HG03439 (cell line): ENCODE results near the gene IFITM10.

Source experiments
- ATAC-seq: cut with Tn5 transposase; IDR thresholded peaks from one replicate; pipeline ENCODE4 v1.9.1; 2021; ENCODE audit warnings: mild to moderate bottlenecking, moderate library complexity; ENCODE audit not compliant: unreplicated experiment

Gene IFITM10

DNA sequence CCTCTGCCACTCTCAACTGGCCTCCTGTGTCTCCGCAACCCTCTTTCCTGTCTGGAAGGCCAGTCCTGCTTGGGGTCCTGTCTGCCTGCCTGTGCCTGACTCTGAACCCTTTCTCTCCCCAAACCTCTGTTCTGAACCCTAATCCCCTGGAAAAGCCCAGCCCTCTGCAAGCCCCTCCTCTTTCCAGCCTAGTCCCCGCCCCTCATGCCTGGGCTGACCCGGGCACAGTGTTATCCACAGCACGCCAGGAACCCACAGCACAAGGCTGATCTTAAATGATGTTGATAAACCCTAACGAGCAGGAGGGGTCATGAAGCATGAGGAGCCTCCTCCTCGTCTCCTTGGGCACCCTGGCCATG, at the start of gene IFITM10:
Gene IFITM10 (minus strand): TSS at position 115 of the 359 bp plus-strand sequence. CDS start 153 bp downstream, outside the sequence.
- no peak for ATAC-seq

- ATAC-seq: no peak
These were observed 47.2 kb upstream of the IFITM10 start for GRCh38 chr11:1797391-1798125.

- ATAC-seq: no peak
These were observed 46.1 kb upstream of the IFITM10 start for GRCh38 chr11:1796413-1797011.

- no peak for ATAC-seq
These were observed 42.7 kb upstream of the IFITM10 start for GRCh38 chr11:1793081-1793480.

DNA sequence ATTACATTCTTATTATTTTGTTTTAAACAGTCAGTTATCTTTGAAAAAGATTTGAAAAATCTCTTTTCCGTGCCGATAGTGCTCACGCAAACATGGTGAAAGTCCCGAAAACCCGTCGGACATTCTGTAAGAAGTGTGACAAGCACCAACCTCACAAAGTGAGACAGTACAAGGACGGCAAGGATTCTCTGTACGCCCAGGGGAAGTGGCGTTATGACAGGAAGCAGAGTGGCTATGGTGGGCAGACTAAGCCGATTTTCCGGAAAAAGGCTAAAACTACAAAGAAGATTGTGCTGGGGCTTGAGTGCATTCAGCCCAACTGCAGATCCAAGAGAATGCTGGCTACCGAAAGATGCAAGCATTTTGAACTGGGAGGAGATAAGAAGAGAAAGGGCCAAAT, 42.1 kb upstream of the IFITM10 start:
- no peak for ATAC-seq

GRCh38 chr11:1791912-1792311, 41.5 kb upstream of the IFITM10 start:
- ATAC-seq: no peak

DNA sequence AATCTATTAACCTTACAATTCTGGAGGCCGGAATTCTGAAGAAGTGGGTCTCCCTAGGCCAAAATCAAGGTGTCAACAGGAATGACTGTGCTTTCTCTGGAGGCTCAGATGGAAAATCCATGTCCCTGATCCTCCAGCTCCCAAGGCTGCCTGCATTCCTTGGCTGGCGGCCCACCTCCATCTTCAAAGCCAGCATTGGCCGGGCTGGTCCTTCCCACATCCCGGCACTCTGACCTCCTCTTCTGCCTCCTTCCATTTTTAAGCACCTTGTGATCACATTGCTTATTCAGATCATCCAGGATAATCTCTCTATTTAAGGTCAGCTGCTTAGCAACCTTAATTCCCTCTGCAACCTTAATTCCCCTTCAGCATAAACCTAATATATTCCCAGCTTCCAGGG, 36.1 kb upstream of the IFITM10 start:
- no peak for ATAC-seq

DNA sequence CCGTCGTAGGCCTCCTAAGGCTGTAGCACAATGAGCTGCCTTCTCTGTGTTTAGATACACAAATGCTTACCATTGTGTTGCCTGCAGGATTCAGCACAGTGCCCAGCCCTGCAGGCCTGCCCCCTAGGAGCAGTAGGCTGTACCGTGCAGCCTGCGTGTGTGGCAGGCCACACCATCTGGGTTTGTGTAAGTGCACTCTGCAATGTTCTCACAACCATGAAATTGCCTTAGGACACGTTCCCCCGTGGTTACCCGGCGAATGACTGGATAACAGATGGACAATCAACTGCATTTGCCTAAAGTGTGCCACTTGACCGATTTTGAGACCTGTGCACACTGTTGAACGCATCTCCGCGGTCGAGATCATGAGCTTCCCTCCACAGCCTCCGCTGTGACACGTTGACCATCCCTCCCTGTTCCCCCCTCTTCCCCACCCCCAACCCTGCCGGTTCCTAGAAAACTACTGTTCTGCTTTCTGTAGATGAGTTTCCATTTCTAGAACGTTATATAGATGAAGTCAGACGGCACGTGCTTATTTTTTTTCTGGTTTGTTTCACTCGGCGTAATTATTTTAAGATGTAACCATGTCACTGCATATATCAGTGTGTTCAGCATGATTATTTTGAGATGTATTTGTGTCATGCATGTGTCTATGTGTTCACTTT, 35.5 kb upstream of the IFITM10 start:
- no peak for ATAC-seq

GRCh38 chr11:1784761-1785650, 34.6 kb upstream of the IFITM10 start:
- no peak for ATAC-seq

DNA sequence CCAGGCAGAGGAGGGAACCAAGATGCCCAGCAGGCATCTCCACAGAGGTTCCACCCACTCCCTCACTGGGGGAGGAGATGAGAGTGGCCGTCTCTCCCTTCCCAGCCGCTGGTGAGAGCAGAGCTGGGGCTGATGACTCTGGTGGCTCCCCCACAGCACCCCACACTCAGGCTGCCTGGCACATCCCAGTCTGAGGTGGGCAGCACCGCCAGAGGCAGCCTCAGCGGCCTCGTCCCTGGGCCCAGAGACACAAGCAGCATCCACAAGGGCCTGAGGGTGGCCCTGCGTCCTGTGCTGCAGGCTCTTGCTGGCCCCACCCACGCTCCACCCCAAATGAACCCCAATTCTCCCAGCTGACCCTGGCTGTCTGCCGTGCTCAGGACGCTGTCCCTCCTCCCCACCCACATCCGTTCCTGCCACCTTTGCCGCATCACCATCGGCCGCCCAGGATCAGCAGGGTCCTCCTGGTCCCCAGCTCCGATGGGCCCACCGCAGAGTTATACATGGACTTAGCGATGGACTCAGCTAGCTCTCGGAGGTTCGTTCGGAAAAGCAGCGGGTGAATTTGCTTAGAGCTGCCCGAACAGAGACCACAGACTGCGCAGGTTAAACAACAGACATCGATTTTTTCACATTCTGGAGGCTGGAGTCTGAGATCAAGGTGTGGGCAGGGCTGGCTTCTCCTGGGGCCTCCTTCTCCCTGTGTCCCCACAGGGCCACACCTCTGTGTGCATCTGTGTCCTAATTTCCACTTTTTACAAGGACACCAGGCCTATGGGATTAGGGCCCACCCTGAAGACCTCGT, 33.5 kb upstream of the IFITM10 start:
- no peak for ATAC-seq

DNA sequence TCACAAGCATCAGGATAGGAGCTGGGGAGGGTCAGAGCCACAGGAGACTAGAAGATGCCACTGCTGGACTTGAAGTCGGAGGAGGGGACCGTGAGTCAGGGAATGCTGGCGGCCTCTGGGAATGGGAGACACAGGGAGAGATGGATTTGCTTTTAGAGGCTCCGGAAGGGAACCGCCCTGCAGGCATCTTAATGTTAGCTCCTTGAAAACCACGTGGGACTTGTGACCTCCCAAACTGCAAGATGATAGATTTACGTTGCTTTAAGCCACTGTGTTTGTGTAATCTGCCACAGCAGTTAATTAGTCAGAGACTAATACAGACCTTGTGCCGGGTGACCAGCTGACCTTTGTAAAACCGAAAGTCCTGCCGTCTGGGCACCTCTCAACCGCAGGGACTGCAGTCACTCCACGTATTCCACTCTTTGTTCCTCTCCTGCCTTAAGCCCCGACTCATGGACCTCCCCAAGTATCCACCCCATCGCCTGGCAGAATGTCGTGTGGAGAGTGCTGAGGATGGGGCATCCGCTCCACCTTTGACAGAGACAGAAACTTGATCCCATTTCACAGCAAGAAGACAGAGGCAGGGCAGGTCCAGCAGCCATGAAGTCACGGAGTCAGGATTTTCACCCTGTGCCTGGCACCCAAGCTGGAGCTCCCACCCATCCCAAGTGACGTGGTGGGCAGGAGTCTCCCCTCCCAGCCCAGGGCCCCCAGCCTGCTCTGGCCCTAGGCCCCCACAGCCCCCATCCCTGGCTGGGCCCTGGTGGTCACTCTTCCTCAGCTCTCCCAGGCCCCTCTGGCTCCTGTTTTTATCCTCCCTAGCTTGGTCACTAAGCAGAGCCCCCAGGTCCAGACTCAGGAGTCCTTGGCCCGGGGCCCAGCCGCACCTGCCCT, 32.7 kb upstream of the IFITM10 start:
- no peak for ATAC-seq

DNA sequence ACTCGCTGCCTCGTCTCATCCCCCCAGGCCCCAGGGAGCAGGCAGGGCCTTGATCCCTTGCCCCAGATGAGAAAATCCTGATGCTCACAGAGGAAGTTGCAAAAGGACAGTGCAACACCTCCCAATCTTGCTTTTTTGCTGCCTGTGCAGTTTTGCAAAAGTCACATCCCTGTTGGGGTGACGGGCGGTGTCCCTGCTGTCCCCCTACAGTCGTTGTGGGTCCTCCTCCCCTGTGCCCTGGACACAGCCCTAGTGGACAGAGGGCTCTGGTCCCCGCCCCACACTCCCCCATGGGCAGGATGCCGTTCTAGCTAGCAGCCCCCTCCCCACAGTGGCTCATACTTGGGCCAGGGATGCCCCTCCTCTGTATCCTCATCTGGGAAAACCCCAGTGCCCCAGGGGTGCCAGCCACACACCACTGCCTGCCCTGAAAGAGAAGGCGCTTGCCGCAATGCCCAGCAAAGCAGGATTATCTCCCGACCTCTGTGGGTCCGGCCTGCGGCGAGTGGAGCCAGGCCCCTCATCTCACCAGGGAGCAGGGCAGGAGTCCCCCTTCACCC, 31.7 kb upstream of the IFITM10 start:
- ATAC-seq: no peak

- no peak for ATAC-seq
These were observed 31.2 kb upstream of the IFITM10 start for GRCh38 chr11:1781593-1781975.

- ATAC-seq: no peak
These were observed 30.6 kb upstream of the IFITM10 start for GRCh38 chr11:1780700-1781592.

GRCh38 chr11:1779806-1780699, 29.7 kb upstream of the IFITM10 start:
- ATAC-seq: no peak

DNA sequence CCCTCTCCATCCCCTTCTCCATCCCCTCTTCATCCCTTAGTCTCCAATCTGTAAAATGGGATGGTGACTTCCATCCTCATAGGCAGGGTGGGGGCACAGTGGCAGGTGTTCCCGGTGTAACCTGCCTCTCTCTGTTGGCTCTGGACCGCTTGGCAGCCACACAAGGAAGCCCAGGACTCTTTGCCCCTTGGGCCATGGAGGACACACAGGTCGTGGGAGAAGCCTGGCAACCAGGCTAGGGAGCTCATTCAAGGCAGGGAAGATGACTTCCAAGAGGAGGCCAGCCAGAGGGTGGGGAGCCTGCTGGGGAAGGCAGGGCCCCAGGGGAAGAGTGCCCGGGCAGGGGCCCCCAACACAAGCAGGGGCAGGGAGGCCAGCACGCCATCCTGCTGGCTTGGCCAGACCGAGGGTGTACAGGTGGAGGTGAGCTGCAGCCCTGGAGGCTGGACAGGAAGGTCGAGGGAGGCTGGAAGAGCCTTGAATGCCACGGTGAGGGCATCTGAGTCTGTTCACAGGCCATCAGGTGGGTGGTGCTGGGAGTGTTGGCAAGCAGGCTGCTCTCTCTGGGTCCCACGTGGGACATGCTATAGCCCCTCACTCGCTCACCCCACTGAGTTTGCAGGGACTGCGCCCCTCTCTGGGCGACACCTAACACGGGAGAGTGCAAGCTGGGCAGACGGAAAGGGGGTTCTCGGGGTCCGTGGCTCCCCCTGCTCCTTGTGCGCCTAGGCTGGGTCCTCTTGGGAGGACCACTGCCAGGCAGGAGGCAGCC, 28.8 kb upstream of the IFITM10 start:
- ATAC-seq: no peak
